Right lobe of liver (tissue), 6 donors: ENCODE data around the gene RCAN2. TPM values are rescaled to one million over a fixed set of nuclear protein-coding genes. Genes with fewer than 3 reads are reported as not detected.

Experiments
- ATAC-seq, 4 donors: fragments of 200-7000 bp; cut with Tn5 transposase; one replicate each; pipeline ENCODE4 v1.9.1; 2020; ENCODE audit warnings: mild to moderate bottlenecking in 4 of 4, moderate library complexity in 4 of 4
- DNase-seq, 3 donors: peaks; one replicate each; pipeline ENCODE4 v3.0.0-alpha.2; 2020
- H3K27ac ChIP-seq, 3 donors: fragments of 200-600 bp; one replicate each; pipeline ENCODE4 v1.8.0; 2022
- H3K27me3 ChIP-seq, 2 donors: fragments of 200-600 bp; one replicate each; pipeline ENCODE4 v1.8.0; 2022
- H3K36me3 ChIP-seq, 4 donors: fragments of 200-600 bp; sonication (generic) in 1 of 4; one replicate each; pipeline versions ENCODE4 v1.5.1 to v1.8.0; 2017 to 2022; ENCODE audit warnings: control low read depth in 1 of 4
- H3K4me1 ChIP-seq, 4 donors: fragments of 200-600 bp; sonication (generic) in 1 of 4; one replicate each; pipeline versions ENCODE4 v1.5.1 to v1.8.0; 2017 to 2022; ENCODE audit warnings: control low read depth in 1 of 4
- H3K4me3 ChIP-seq, 3 donors: fragments of 200-600 bp; one replicate each; pipeline ENCODE4 v1.8.0; 2022
- H3K9me3 ChIP-seq, 4 donors: fragments of 200-600 bp; sonication (generic) in 1 of 4; one replicate each; pipeline versions ENCODE4 v1.5.1 to v1.8.0; 2017 to 2022; ENCODE audit warnings: control low read depth in 1 of 4
- POLR2A ChIP-seq: fragments of 450-650 bp; IDR thresholded peaks from one replicate; pipeline ENCODE4 v1.6.1; 2017; ENCODE audit warnings: antibody characterized with exemption, mild to moderate bottlenecking
- WGBS: methylation state at CpG from one replicate; pipeline ENCODE4 v1.1.6; 2018; ENCODE audit warnings: low coverage, low lambda C conversion rate; ENCODE audit not compliant: insufficient coverage; ENCODE audit errors: missing lambda C conversion rate; 5-methylcytosine and 5-hydroxymethylcytosine counted together
- intact Hi-C, 2 donors: fragments of 100-400 bp; cut with DNase I; formaldehyde crosslinking; loops; one replicate each; pipeline versions ENCODE4 v1.11.2 to v1.14.1; 2022
- total RNA-seq, 6 experiments: library from RNA; depleted of rRNA in 2 of 6; stranded (reverse); fragments of >200 nt in 2 of 6; fragmentation: NEBNext Ultra II Directional in 3 of 6; extraction: Animal tissue kit (Norgen Biotek cat#: 25700) in 3 of 6; gene quantifications; one replicate each; pipeline versions ENCODE4 v1.1.0 to v1.2.4, GENCODE V29; 2016 to 2023
- TF ChIP-seq, protein P1 (sequence below), 4 donors: fragments of 200-600 bp in 3 of 4; fragments of 450-650 bp in 1 of 4; IDR thresholded peaks; one replicate each; pipeline versions ENCODE4 v1.5.1 to v1.8.0; 2016 to 2022; ENCODE audit warnings: antibody characterized with exemption in 4 of 4, mild to moderate bottlenecking in 2 of 4
- donor health status: DM: no; HTN: yes; CAD: no.
- donor health status: DM: no; HTN: no; CAD: no.
- donor health status: DM: no; HTN: no; CAD: no.
- donor health status: DM: no; HTN: yes; CAD: no.
- donor health status: DM: no; HTN: yes; CAD: no.

Gene RCAN2
- total RNA-seq, 6 experiments from 2014 or later, result 0.77 to 4.5 (median 1.9) TPM

DNA sequence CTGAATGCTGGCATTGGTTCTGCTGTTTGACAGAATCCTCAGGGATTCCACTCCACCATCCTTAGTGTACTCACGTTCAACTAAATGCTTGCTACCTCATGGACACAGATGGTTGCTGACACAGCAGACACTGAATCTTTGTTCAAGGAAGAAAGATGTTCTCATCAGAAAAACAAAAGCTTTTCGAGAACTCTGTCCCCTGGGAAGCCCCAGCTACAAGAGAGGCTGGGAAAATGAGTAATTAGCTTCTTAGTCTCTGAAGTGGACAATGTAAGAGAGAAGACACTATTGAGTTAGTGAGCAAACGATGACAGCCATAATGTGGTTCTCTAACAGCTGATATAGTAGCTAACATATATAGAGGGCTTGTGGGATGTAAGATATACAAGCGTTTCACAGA is 289.5 kb downstream of the RCAN2 start:
- H3K4me3 ChIP-seq, result no peak overlapping the region
- ATAC-seq (no peak), DNase-seq (no peak)
- H3K27me3 ChIP-seq, result no peaks in the 10 kb centered on the region
- no peaks in the 10 kb centered on the region for H3K9me3 ChIP-seq
- no peaks in the 10 kb centered on the region for H3K36me3 ChIP-seq
- intact Hi-C loops, result no loop called here
- no peak overlapping the region for H3K27ac ChIP-seq
- no peaks in the 10 kb centered on the region for H3K4me1 ChIP-seq
- TF ChIP-seq, protein P1, sequence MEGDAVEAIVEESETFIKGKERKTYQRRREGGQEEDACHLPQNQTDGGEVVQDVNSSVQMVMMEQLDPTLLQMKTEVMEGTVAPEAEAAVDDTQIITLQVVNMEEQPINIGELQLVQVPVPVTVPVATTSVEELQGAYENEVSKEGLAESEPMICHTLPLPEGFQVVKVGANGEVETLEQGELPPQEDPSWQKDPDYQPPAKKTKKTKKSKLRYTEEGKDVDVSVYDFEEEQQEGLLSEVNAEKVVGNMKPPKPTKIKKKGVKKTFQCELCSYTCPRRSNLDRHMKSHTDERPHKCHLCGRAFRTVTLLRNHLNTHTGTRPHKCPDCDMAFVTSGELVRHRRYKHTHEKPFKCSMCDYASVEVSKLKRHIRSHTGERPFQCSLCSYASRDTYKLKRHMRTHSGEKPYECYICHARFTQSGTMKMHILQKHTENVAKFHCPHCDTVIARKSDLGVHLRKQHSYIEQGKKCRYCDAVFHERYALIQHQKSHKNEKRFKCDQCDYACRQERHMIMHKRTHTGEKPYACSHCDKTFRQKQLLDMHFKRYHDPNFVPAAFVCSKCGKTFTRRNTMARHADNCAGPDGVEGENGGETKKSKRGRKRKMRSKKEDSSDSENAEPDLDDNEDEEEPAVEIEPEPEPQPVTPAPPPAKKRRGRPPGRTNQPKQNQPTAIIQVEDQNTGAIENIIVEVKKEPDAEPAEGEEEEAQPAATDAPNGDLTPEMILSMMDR (IDR thresholded peaks at IDR 0.05), result no peak
- TF ChIP-seq POLR2A, result no peak
- WGBS, result 67% methylated on average over 4 of the region's 4 CpGs

DNA sequence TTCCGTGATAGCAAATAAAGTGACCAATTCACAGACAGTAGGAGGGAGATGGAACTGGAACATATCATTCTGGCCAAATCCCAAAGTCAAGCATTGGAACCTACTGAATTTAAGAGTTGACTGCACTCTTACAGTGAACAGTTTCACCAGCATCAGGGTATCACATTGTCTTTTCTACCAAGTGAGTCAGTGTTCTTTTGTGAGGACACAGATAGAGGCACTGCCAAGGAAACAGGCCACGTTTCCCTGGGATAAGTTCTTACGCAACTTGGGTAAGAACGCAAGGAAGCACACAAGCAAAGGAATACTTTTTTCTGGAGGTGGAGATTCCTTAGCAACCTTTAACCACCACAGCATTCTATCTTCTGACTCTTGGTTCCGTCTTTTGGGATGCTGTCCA is 291.9 kb downstream of the RCAN2 start:
- intact Hi-C loops, result no loop called here
- 75% methylated on average over 5 of the region's 5 CpGs for WGBS
- H3K9me3 ChIP-seq, result no peaks in the 10 kb centered on the region
- H3K27me3 ChIP-seq, result no peaks in the 10 kb centered on the region
- DNase-seq (no peak), ATAC-seq (no peak)
- no peak overlapping the region for H3K4me3 ChIP-seq
- no peaks in the 10 kb centered on the region for H3K36me3 ChIP-seq
- no peaks in the 10 kb centered on the region for H3K4me1 ChIP-seq
- H3K27ac ChIP-seq, result no peak overlapping the region
- no peak for TF ChIP-seq POLR2A
- TF ChIP-seq, protein P1 (IDR thresholded peaks at IDR 0.05), result no peak

DNA sequence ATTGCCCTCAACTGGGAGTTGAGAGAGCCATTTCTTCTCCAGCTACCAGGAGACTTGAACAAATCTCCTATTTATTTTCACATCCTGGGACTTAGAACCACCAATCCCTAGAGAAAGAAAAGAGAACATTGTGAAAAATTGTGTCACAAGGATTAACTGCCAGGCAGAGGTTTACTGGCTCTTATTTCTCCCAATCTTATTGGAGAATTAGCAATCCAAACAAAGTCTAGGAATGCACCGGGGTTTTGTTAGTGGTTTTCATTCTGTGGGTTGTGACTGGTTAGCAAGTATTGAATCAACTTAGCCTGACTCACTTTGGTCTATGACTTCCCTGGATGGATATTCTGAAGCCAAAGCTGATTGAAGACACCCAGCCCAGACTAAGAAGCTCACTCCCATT is 299.3 kb downstream of the RCAN2 start:
- Histone ChIP-seq H3K27me3 (no peaks in the 10 kb centered on the region), H3K27ac (no peak overlapping the region), H3K4me1 (no peaks in the 10 kb centered on the region), H3K4me3 (no peak overlapping the region), H3K36me3 (no peaks in the 10 kb centered on the region), H3K9me3 (no peaks in the 10 kb centered on the region)
- no peak for DNase-seq
- TF ChIP-seq, protein P1 (IDR thresholded peaks at IDR 0.05), result no peak
- no peak for TF ChIP-seq POLR2A
- ATAC-seq, result no peak
- intact Hi-C loops, result no loop called here
- WGBS, result 38% methylated on average over 1 of the region's 1 CpG

DNA sequence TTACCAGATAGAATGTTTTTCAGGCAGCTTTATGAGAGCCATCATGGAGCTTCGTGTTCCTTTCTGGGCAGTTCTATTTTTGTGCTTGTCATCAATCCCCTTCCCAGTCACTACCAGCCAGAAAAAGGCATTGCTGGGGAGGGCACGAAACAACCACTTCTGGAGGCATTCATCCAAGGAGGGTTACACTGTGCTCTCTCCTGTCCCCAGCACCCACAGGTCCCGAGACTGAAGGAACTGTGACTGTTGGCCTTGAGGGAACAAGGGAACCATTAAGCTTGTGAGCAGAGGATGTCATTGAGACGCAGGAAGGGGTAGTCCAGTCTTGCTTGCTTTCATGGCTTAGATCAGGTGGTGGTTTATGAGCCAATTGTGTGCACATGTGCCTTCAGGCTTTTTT is 300.4 kb downstream of the RCAN2 start:
- H3K27ac ChIP-seq, result no peak overlapping the region
- TF ChIP-seq, protein P1 (IDR thresholded peaks at IDR 0.05), result no peak
- no peak for TF ChIP-seq POLR2A
- H3K4me3 ChIP-seq, result no peak overlapping the region
- ATAC-seq, result no peak
- H3K27me3 ChIP-seq, result no peaks in the 10 kb centered on the region
- DNase-seq, result no peak
- H3K9me3 ChIP-seq, result no peaks in the 10 kb centered on the region
- intact Hi-C loops, result no loop called here
- no peaks in the 10 kb centered on the region for H3K36me3 ChIP-seq
- WGBS, result 68% methylated on average over 3 of the region's 4 CpGs
- H3K4me1 ChIP-seq, result no peaks in the 10 kb centered on the region

DNA sequence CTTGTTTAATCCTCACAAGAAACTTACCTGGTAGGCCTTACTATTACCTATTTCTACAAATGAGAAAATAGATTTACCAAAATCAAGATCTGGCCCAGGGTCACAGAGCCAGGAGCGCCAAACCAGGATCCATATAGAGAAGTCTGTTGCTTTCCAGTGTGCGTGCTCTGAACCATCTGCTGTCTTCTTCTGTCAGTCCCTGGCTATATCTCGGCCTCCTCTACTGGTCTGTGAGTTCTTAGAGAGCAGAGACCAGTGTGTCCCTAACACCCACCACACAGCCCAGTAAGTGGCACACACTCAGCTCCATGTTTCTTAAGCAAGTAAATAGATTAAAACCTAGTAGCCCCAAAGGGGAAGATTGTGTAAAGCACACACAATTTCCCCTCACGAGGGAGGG is 301.5 kb downstream of the RCAN2 start:
- WGBS, result 97% methylated on average over 3 of the region's 4 CpGs
- no peaks in the 10 kb centered on the region for H3K36me3 ChIP-seq
- no peaks in the 10 kb centered on the region for H3K4me1 ChIP-seq
- intact Hi-C loops, result no loop called here
- TF ChIP-seq, protein P1 (IDR thresholded peaks at IDR 0.05), result no peak
- no peak for TF ChIP-seq POLR2A
- no peak for ATAC-seq
- no peak overlapping the region for H3K4me3 ChIP-seq
- H3K27me3 ChIP-seq, result no peaks in the 10 kb centered on the region
- no peak overlapping the region for H3K27ac ChIP-seq
- DNase-seq, result no peak
- H3K9me3 ChIP-seq, result no peaks in the 10 kb centered on the region
